TTC549 (cell line): ENCODE results near the gene RPH3AL.
"Not testable (repeated sequence)": the region's sequence is repeated elsewhere in the genome, so short reads cannot be mapped to it uniquely, and the experiment has no call there.

Source experiments
- FAIRE-seq: peaks from 2 replicates; lab custom pipeline; 2012; peaks lifted over from hg19 to GRCh38; lab: Jason Lieb, UNC

RPH3AL gene

DNA sequence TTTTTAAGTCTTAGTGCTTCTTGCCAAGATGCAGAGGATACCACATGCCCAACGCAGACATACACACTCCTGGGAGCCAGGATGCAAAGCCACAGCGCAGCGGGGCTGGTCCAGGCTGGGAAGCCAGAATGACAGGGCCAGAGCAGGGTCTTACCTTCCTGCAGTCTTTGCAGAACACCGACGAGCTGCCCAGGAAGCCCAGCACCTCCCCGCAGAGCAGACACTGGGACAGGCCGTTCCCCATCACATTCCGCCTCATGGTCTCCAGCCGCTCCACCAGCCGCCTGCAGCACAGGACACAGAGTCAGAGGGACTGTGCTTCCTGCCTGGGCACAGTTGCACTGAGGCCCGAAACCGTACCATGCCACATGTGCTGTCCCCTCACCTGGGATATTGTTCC lies 33.3 kb downstream of the RPH3AL start:
- FAIRE-seq = no peak

DNA sequence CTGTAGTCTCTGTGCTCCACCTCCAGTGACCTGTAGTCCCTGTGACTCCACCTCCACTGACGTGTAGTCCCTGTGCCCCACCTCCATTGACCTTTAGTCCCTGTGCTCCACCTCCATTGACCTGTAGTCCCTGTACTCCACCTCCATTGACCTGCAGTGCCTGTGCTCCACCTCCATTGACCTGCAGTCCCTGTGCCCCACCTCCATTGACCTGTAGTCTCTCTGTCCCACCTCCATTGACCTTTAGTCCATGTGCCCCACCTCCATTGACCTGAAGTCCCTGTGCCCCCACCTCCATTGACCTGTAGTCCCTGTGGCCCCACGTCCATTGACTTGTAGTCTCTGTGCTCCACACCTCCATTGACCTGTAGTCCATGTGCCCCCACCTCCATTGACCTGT lies 35.5 kb downstream of the RPH3AL start:
- FAIRE-seq = not testable (repeated sequence)

DNA sequence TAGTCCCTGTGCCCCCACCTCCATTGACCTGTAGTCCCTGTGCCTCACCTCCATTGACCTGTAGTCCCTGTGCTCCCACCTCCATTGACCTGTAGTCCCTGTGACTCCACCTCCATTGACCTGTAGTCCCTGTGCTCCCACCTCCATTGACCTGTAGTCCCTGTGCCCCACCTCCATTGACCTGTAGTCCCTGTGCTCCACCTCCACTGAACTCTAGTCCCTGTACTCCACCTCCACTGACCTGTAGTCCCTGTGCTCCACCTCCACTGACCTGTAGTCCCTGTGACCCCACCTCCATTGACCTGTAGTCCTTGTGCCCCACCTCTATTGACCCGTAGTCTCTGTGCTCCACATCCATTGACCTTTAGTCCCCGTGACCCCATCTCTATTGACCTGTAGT lies 37.2 kb downstream of the RPH3AL start:
- FAIRE-seq = not testable (repeated sequence)

DNA sequence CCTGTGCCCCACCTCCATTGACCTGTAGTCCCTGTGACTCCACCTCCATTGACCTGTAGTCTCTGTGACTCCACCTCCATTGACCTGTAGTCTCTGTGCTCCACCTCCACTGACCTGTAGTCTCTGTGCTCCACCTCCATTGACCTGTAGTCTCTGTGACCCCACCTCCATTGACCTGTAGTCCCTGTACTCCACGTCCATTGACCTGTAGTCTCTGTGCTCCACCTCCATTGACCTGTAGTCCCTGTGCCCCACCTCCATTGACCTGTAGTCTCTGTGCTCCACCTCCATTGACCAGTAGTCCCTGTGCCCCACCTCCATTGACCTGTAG lies 38.0 kb downstream of the RPH3AL start:
- FAIRE-seq = not testable (repeated sequence)

DNA sequence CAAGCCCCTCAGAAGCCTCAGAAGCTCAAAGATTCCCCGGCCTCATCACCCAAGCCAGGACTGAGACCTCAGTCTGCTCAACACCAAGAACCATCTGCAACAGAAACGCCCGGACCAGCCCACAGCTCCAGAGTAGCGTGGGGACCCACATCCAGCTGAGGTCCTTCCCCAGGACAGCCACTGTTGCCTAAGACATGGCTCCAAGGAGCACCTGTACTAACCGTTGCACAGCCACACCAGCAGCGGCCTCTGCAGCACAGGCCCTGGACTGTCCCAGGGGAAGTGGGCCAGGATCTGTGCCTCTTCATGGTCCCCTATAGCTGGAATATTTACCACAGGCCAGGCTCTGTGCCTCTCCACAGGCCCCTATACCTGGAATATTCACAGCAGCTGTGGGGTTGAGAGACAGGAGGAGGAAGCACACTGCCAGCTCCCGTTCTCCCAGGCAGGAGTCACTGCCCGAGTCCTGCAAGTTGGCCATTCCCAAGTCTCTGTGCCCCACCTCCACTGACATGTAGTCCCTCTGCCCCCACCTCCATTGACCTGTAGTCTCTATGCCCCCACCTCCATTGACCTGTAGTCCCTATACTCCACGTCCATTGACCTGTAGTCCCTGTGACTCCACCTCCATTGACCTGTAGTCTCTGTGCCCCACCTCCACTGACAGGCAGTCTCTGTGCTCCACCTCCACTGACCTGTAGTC lies 38.5 kb downstream of the RPH3AL start:
- FAIRE-seq = no peak

DNA sequence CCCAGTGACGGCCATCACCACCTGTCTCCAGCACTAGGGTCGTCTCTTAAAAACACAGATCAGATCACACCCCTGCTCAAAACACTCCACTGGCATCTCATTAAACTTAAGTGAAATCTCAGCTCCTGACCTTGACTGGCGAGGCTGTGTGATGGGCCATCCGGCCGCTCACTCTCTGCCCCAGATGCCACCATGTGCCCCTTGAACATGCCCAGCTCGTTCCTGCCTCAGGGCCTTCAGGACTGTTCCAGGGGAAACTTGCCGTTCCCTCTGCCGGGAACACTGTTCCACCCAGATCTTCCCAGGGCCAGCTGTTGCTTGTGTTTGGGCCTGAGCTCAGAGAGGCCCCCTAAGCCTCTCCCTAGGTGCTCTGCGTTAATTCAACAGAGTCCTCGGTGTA lies 39.4 kb downstream of the RPH3AL start:
- FAIRE-seq = no peak

DNA sequence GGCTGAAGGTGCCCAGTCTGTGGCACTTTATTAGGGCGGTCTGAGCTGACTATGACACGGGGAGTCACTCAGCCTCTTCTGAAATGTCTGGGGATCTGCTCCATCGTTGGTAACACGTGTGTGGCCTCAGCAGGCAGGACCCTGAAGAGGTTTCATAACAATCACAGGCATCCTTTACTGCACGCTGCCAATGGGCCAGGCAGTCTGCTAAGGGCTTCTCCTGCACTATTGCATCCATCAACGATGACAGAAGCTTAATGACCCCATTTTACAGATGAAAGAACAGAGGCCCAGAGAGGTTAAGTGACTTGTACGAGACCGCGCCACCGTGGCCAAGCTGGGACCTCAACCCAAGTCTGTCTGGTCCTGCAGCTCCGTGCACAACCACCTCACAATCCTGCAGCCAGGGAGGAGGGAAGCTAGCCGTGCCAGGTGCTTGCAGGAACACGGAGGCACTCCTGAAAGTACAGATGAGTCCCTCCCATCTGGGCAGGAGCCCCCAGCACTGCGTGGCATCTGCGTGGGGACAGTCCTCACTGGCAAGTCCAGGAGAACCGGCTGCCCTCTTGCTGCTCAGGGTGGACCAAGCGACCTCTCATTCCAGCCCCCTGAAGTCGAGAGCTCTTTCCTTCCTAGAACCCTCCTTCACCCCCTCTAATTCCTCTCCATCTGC lies 40.0 kb downstream of the RPH3AL start:
- no peak for FAIRE-seq

DNA sequence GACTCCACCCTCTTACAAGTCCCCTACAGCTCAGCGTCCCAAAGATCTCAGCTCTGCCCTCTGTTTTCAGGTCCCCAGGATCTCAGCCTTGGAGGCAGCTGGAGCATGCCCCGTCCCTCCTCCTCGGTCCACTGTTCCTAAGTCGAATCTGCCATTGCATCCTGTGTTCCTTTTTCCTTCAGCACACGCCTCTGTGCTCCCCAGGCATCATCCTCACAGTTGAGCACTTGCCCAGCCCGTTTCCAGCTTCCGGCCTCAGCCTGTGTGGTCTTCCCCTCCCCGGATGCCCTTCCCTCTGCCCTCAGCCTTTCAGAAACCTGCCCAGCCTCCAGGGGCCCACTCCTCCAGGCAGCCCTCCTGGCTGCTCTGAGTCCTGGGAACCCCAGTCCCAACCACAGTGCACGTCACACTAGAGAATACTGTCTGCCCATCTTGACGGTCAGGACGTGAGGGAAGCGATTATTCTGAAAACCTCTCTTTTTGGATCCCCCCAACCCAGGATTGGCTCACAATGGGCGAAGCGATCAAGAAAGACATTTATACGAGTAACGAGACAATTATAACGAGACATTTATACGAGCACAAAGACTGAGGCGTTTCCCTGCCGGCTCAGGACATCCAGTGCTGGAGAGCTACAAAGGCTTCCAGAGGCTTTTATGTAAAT lies 41.4 kb downstream of the RPH3AL start:
- no peak for FAIRE-seq

DNA sequence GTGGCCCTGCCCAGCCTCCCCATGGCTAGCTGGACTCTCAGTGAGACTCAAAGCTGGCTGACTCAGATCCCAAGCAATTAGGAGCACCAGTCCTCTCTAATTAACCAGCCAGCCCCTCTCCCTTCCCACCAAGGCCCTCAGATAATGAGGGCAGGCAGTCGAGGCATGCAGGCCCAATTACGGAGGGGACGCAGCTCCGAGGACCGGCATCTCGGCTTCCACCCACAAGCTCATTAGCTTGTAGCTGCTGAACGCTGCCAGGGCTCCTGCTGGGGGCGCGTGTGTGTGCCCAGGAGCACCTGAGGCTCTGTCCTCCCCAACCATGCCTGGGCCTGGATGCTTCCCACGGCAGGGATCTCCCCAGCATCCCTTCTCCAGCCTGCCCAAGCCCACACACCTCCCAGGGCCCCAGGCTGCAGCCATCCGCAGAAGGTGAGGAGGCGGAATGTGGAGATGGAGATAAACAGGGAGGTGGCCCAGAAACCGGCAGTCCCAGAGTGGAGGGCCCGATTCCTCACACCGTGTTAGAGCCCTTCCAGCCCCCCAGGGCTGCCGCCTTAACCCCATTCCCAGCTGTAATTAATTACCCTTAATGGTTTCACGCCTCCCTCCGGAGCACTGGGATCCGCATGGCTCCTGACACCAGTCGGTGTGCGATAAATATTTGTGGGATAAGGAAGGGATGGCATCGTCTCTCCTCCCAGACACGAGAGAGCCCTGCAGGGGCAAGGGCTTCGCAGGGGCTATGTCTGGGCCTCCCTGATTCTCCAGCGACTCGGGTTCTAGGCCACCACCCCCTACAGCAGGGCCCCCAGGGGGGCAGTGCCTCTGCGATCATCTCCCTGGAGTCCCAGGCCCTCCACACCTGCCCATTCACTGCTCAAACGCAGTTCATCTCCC lies 42.2 kb downstream of the RPH3AL start:
- FAIRE-seq = no peak

DNA sequence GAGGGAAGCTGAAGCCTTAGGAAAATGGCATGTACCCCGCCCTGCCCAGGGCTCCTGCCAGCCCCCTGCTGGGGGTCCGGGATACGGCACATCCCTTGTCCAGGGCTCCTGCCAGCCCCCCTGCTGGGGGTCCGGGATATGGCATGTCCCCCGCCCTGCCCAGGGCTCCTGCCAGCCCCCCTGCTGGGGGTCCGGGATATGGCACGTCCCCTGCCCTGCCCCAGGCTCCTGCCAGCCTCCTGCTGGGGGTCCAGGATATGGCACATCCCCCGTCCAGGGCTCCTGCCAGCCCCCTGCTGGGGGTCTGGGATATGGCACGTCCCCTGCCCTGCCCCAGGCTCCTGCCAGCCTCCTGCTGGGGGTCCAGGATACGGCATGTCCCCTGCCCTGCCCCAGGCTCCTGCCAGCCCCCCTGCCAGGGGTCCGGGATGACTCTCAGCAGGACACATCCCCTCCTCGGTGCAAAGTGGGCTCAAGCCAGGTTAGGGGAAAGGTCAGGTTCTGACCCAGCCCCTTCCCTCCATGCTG lies 43.2 kb downstream of the RPH3AL start:
- no peak for FAIRE-seq

DNA sequence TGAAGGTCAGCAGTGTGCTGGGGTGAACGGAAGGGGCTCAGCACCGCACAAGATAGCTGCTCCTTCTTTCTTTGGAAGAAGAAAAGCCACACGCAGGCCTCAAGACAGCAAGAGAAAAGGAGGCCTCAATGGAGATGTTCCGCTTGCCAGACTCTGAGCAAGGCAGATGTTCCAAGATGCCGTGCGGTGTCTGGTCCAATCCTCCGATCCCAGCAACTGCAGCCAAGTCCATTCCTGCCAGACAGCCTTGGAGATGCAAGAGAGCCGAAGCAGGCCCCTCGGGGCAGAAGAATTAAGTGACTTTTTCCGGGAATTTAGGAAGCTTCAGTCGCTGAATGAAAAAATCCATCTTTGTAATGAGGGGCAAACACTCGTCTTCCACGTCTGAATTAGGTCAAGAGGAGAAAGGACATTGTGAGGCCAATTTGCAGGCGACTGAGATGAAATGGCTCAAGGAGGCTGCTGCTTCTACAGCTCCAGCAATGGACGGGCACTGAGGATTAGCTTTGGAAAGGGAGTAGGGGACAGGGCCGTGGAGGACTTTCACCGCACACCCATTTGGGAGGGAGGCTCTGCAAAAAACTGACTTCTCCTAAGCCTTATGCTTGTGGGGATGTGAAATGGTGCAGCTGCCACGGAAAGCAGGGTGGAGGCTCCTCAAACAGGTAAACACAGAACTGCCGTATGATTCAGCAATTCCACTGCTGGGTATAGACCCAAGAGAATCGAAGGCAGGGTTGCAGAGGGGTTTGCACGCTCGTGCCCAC lies 44.7 kb downstream of the RPH3AL start:
- FAIRE-seq = no peak

DNA sequence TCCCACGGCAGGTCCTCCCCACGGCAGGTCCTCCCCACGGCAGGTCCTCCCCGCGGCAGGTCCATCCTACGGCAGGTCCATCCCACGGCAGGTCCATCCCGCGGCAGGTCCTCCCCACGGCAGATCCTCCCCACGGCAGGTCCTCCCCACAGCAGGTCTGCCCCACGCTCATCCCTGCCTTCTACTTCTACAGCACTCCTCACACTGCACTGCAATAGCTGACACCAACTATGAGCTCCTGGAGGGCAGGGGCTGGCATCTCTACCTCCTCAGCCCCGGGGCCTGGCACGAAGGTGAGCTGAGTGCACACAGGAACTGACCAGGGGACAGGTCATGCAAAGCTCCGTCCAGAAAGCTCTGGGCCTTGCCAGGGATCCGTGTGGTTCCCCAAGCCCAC lies 45.3 kb downstream of the RPH3AL start:
- FAIRE-seq = no peak

DNA sequence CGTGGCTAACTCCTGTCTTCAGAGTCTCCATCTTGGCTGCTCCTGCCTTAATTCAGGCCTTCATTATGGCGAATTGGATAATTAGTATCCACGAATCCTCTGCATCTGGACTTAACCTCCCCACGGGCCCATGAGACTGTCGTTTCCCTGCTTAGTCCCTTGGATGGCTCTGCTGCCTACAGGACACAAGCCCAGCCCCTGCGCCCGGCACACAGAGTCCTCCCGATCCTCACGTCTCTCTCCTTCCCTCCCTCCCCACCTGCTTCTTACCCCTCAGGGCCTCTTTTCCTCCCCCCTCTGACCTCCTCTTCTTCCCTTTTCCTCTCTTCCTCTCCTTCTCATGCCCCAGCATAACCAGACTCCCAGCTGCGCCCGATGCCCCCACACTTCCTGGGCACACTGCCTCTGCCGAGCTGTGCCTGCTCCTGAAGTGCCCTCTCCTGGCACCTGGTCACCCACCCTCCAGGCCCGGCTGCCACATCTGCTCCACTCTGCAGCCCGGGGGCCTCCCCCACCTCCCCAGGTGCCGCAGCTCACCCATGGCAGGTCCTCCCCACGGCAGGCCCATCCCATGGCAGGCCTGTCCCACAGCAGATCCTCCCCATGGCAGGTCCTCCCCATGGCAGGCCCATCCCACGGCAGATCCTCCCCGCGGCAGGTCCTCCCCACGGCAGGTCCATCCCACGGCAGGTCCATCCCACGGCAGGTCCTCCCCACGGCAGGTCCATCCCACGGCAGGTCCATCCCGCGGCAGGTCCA lies 45.9 kb downstream of the RPH3AL start:
- no peak for FAIRE-seq

DNA sequence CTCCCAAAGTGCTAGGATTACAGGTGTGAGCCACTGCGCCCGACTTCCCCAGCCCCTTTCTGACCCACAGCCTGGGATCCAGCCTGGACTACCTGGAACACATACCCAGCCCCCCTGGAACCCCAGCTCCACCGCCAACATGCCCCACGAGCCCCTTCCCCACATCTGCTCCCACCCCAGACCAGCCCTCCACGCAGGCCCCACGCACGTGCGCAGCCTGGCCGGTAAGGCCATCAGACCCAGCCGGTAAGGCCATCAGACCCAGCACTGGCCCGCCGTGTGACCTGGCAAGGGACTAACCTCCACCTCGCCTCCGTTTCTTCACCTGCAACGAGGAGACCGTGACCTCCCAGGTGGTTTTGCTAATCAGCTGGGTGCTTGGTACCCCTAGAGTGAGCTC lies 46.5 kb downstream of the RPH3AL start:
- FAIRE-seq = no peak

DNA sequence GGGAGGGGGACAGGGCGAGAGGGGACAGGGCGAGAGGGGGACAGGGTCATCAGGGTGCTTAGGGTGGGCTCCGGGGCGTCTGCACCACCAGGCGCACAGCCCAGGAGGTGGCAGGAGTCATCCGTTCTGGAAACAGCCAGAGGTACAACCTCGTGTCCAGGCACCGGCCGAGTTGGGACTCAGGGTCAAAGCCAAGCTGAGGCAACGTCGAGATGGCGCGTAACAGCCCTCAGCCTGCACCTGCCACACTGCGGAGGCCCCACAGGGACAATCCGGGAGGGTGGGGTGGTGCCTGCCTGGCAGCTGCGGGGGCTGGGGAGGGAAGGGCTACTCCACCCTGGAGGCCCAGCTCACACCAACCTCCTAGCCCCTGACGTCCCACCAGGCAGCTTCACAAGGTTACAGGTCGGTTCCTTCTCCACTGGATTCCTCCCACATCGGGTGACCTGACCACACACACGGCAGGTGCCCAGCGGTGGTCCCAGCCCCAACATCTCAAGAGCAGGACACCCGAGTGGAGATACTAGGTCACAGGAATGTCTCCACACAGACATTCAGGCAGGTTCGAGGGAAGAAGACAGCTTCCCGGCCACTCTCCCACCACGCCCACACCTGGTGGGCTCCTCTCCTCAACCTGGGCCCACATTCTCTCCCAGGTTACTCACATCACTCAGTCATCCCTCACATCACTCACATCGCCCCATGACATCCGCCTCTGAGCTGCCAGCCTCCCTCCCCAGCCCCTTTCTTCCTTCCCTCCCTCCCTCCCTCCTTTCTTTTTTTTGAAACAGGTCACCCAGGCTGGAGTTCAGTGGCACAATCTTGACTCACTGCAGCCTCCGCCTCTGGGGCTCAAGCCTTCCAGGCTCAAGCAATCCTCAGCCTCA lies 47.3 kb downstream of the RPH3AL start:
- FAIRE-seq = no peak

DNA sequence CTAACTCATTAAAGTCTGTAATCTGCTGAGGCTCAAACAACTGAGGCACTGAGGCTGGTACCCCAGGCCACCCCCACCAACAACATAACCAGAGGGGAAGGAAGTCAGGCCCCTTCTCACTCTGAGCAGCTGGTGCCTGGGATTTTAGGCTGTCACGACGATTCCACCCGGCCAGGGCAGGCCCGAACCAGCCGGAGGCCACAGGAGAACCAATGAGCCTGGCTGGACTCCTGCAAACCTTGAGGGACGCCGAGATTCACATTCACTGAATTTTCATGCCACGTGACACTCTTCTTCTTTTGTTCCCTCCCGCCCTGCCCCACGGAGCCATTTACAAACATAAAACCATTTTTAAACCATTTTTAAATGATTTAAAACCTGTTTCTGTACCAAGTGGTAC lies 48.1 kb downstream of the RPH3AL start:
- no peak for FAIRE-seq

DNA sequence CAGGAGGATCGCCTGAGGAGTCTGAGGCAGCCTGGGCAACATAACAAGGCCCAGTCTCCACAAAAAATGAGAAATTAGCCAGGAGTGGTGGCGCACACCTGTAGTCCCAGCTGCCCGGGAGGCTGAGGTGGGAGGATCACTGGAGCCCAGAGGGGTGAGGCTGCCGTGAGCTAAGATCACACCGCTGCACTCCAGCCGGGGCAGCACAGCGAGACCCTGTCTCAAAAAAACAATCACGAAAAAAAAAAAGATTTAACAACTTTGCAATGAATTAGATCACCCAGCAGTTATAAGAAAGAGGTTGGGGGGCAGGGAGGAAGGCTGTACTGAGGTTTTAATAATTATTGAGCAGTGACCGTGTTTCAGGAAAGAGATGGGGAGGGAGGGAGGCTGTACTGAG lies 49.4 kb downstream of the RPH3AL start:
- no peak for FAIRE-seq

DNA sequence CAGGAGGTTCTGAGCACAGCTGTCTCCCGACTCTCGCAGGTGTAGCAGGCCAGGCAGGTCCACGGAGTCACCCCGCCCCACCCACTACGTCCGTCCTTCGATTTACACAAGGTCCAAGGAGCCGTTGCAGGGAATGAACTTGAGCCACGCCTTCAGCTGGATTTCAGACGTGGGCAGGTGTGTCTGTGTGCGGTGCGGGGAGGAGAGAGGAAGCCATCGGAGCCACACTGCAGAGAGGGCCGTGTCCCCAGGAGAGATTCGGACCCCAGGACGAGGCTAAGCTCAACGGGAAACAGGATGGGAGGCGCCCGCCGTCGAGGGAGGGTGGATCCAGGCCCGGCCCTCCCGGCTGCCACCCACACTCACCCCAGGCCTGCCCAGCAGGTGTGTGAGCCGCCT lies 50.3 kb downstream of the RPH3AL start:
- no peak for FAIRE-seq

DNA sequence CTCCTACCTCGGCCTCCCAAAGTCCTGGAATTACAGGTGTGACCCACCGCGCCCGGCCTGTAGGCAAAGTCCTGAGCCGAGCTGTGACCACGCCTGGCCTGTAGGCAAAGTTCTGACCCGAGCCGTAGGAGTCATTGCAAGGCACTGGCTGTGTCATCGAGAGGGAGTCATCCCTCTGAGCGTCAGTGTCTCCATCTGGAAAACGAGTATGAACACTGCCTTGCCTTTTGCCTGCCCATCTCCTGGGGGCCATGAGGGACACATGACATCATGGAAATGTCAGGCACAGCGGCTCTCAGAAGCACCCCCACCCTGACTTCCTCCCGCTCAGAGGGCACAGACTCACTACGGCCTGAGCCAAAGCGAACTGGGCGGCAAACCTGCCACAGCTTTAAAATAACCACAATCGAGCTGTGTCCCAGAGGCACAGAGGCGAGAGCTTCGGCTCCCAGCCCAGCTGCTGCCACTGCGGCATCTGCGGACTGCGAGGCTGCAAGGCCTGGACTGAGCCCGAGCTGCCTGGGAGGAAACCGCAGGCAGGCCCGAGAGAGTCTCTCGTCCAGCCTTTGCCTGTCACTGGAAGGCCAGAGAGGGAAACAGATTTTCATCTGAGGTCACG lies 50.8 kb downstream of the RPH3AL start:
- FAIRE-seq = no peak

DNA sequence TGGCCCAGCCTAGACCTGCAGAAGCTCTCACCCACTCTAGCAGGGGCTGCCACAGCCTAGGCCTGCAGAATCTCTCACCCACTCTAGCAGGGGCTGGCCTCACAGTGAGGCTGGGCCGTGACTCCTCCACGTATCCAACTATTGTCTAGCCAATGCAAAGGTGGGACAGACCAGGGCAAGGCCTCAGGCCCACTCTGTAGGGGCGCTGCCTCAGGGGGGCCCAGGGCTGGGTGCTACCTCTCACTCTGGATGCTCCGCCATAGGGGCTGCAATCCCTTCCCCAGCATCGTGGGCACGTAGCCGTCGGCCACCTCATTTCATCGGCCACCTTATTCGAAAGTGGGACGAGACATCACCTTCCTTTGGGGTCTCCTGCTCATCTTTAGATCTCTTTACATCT lies 51.7 kb downstream of the RPH3AL start:
- no peak for FAIRE-seq
